Measurements from ENCODE around the gene TCEAL7.

GRCh38 chrX:103361798-103362197 is 31.8 kb downstream of the TCEAL7 start:
- TF ChIP-seq CTCF (IDR thresholded peaks at IDR 0.05; ENCODE audit: low read depth, low read length) (no peak), EZH2phosphoT487 (IDR thresholded peaks at IDR 0.05; ENCODE audit: low read depth) (no peak)
